Epithelial cell of proximal tubule (primary cell): ENCODE results near the gene SNAPC4. TPM values are rescaled to one million over a fixed set of nuclear protein-coding genes. Genes with fewer than 3 reads are reported as not detected.

Source experiments
- DNase-seq: peaks from one replicate; pipeline ENCODE4 v3.0.0-alpha.2; 2011; ENCODE audit warnings: low read depth
- H3K4me3 ChIP-seq: 2 replicates; pipeline ENCODE4 v1.5.1; 2011; ENCODE audit warnings: low read depth, mild to moderate bottlenecking, low read length
- CTCF ChIP-seq: conservative IDR thresholded peaks from 2 replicates; pipeline ENCODE4 v1.5.1; 2012; ENCODE audit warnings: low read depth, mild to moderate bottlenecking, low read length
- total RNA-seq: library from RNA; depleted of rRNA; stranded (reverse); fragments of >200 nt; gene quantifications from 2 replicates; pipeline ENCODE4 v1.2.3, GENCODE V29; 2015

SNAPC4 gene
- total RNA-seq, 1 donor from 2014 or later = 22.4 TPM

GRCh38 chr9:136370687-136371532 is 29.1 kb downstream of the SNAPC4 start:
- no peak for DNase-seq
- H3K4me3 ChIP-seq = no peak overlapping the region
- no peak for TF ChIP-seq CTCF

DNA sequence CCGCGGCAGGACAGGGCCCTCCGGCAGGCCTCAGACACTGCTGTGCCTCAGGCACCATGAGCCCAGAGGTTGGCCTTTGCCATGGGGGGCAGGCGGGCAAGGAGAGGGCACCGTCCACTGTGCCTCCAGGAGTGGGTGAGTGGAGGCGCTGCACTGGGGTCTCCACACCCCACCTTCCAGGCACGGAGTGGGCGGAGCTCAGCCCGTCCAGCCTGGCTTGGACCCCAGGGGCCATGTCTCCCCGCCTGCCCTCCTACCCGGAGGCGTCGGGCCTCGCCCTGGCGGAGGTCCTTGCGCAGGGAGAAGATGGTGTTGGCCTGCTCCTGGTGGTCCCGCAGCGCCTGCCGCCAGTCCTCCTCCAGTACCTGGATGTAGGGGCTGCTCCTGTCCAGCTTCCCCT is 29.9 kb downstream of the SNAPC4 start:
- no peak overlapping the region for H3K4me3 ChIP-seq
- no peak for TF ChIP-seq CTCF
- DNase-seq = no peak

DNA sequence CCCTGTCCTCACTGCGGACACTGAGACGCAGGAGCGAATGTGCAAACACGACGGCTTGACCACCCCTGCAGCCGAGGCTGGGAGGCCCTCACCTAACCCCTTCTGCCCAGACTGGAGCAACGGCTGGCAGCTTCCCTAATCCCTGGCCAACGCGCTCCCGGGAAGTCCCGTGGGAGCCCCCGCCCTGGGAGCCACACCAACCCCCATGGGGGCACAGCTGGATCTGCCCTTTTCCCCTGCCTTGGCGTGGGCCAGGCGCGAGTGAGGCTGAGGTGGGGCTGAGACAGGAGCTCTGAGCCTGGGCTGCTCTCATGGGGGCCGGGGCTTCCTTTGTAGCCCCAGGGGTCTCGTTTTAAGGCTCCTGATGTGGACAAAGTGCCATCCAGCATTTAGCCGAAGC is 31.8 kb downstream of the SNAPC4 start:
- no peak for TF ChIP-seq CTCF
- H3K4me3 ChIP-seq = no peak overlapping the region

GRCh38 chr9:136367296-136368145 is 32.4 kb downstream of the SNAPC4 start:
- no peak for TF ChIP-seq CTCF
- H3K4me3 ChIP-seq = no peak overlapping the region
- DNase-seq = no peak

More for the DNA sequence above, 31.8 kb downstream of the SNAPC4 start:
- DNase-seq = no peak

- no peak for DNase-seq
- H3K4me3 ChIP-seq = no peak overlapping the region
- no peak for TF ChIP-seq CTCF
Observed at GRCh38 chr9:136366826-136367225, 33.1 kb downstream of the SNAPC4 start.

DNA sequence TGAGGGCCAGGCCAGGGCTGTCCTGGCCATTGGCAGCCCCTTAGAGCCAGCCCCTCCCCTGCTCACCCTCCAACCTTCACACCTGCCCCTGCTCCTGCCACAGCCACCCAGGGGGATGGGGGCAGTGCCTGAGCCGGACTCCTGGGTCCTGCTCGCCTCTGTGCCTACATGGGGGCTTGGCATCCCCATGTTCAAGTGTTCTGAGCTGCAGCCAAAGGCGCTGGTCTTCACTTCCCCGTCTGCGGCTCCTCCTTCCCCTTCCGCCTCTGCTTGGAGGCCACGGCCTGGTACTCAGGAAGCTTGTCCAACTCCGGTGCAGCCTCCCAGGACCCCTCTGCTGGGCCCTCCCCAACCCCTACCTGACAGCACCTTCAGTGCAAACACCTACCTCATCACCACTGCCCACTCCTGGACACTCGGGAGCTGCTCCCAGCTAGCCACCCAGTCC is 34.2 kb downstream of the SNAPC4 start:
- TF ChIP-seq CTCF = no peak
- no peak for DNase-seq
- no peak overlapping the region for H3K4me3 ChIP-seq
